HG03095 (cell line): ENCODE measurements around the gene NUP93.
"Not testable (repeated sequence)": the region's sequence is repeated elsewhere in the genome, so short reads cannot be mapped to it uniquely, and the experiment has no call there.

ENCODE experiments used
- ATAC-seq: cut with Tn5 transposase; IDR thresholded peaks from one replicate; pipeline ENCODE4 v1.9.1; 2021; ENCODE audit warnings: moderate library complexity; ENCODE audit not compliant: unreplicated experiment

Gene NUP93

DNA sequence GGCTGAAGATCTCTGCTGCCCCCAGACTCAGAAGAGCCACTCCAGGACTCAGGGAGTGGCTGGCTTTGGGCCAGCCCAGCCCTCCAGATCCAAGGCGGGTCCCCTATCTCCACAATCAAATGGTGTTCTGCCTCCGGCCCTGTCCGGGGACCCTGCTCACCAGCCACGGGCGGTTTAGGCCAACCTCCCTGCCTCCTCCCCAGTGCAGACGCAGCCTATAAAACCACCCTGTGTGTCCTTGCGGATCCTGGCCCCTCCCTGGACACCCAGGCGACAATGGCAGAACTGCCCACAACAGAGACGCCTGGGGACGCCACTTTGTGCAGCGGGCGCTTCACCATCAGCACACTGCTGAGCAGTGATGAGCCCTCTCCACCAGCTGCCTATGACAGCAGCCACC lies 135.0 kb downstream of the NUP93 start, which contains the start of gene SLC12A3:
TSS of gene SLC12A3 (plus strand) at position 248 of the 400 bp plus-strand sequence. CDS start at position 277, 29 bp downstream.
- no peak for ATAC-seq

DNA sequence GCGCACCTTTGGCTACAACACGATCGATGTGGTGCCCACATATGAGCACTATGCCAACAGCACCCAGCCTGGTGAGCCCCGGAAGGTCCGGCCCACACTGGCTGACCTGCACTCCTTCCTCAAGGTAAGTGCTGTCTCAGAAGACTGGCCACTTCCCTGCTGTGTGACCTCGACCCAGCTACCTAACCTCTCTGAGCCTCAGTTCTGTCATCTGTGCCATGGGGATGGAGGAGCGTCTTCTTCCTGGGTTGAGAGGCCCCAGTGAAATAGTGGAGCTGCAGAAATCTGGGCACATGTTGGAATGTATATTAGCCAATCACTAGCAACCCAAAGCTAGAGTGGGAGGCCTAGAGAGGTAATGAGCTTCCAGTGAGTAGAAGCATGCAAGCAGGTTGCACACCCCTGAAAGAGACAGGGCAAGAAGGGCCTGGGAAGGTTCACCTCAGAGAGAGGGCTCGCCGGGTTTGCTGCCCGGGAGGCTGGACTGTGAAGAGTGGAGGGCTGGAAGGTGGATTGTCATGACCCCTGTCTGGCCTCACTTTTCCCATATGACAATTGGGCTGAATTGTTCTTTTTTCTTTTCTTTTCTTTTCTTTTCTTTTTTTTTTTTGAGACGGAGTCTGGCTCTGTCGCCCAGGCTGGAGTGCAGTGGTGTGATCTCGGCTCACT lies 135.6 kb downstream of the NUP93 start:
- ATAC-seq, result no peak

DNA sequence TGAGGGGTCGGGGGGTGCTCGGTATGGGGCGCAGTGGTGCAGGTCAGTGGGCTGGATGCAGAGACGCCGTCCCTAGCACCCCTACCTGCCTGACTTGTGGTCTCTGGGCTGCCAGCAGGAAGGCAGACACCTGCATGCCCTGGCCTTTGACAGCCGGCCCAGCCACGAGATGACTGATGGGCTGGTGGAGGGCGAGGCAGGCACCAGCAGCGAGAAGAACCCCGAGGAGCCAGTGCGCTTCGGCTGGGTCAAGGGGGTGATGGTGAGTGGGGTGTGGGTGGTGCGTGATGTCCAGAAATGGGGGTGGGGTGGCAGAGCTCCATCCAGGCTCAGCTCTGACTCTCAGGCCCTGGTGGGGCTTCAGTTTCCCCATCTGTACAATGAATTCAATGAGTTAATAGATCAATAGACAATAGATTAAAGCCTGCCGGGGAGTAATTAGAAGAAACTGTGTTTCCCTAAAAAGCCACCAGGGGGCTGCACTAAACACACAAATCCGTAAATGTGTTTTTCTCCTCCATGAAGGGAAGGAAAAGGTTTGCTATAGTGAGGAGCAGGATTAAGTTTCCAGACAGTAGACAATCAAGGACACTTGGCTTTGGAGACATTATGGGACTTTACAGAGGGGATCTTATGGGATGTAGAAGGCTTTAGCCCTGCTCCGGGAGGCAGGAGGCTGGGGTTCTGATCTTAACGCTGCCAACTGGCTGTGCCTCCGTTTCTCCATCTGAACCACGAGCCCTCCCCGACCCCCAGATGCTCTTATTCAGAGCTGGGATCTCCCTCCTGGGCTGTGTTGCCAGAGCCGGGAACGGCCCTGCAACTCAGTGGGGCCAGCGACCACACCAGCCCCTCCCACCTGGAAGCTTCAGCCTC lies 137.3 kb downstream of the NUP93 start:
- ATAC-seq, result no peak

DNA sequence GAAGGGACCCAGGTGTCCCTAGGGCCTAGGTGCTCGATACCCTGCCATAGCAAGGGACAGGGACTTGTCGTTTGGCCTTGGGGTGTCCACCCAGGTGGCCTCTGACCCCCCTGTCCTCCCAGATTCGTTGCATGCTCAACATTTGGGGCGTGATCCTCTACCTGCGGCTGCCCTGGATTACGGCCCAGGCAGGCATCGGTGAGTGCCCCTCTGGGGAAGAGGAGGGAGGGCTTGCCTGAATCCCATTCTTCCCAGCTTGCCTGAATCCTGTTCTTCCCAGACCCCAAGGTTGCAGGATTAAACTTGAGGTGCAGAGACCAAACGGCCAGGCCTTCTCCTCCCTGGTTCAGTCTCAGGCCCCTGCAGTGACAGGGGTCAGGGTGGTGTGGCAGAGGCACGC lies 138.2 kb downstream of the NUP93 start:
- ATAC-seq, result no peak

DNA sequence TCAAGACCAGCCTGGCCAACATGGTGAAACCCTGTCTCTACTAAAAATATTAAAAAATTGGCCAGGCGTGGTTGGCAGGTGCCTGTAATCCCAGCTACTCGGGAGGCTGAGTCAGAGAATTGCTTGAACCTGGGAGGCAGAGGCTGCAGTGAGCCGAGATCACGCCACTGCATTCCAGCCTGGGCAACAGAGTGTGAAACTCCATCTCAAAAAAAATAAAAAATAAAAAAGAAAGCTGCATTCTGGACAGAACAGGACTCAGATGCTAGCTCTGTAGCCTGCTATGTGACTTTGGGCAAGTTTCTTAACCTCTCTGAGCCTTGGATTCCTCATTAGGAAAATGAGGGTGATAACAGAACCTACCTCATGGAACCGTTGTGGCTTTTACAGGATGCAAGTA lies 138.8 kb downstream of the NUP93 start:
- not testable (repeated sequence) for ATAC-seq

DNA sequence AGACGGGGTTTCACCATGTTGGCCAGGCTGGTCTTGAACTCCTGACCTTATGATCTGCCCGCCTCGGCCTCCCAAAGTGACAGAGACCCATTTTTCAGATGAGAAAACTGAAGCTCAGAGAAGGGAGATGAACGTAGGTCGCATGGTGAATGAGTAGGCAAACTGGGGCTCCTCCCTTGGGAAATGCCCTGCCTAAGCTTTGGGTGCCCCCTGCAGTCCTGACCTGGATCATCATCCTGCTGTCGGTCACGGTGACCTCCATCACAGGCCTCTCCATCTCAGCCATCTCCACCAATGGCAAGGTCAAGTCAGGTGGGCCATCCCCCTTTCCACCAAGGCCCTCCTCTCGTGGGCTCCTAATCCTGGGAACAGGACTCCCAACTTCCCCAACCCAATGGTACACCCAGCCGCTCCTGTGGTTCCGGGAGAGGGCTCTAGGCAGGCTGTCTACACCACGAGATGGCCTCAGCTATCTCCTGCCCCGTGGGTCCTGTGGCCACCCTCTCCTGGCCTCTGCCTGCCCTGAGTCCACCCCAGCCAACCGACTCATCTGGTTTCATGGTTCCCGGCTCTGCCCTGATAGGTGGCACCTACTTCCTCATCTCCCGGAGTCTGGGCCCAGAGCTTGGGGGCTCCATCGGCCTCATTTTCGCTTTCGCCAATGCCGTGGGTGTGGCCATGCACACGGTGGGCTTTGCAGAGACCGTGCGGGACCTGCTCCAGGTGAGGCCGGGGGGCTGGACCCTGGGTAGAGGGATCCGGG lies 139.8 kb downstream of the NUP93 start:
- ATAC-seq, result no peak

DNA sequence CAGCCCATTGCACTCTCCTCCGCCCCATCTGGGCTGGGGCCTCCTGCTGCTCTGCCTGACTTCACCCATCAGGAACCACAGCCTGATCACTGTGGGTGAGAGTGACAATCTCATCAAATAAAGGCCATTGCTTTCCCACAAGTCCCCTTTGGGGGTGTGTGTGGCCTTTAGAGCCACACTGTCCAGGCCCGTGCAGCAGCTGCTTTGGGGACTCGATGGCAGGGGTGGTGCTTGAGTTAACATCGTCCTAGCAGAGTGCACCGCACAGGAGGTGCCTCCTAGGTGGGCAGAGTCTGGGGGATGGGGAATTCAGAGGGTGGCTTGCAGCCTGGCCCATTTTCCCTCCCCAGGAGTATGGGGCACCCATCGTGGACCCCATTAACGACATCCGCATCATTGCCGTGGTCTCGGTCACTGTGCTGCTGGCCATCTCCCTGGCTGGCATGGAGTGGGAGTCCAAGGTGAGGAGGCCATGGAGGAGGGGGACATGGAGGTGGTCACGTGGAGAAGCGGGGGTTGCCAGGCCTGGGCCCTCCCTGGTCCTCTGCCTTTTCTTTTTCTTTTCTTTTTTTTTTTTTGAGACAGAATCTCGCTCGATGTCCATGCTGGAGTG lies 140.5 kb downstream of the NUP93 start:
- no peak for ATAC-seq

DNA sequence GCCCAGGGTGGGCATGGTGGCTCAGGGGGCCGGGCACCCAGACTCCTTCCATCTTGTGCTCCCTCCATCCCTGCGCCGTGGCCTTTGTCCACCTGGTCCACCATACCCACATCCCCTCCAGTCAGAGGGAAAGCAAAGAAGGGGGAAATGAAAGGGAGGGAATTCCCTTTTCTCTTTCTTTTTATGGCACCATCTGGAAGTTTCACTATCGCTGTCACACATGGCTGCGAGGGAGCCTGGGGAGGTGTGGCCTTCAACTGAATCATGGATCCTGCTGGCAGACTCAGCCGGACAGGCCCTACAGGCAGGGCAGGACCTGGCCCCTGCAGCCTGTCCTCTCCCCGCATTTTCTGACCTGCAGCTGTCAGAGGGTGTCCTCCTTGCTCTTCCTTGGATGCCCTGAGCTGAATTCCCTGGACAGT lies 141.3 kb downstream of the NUP93 start:
- no peak for ATAC-seq

DNA sequence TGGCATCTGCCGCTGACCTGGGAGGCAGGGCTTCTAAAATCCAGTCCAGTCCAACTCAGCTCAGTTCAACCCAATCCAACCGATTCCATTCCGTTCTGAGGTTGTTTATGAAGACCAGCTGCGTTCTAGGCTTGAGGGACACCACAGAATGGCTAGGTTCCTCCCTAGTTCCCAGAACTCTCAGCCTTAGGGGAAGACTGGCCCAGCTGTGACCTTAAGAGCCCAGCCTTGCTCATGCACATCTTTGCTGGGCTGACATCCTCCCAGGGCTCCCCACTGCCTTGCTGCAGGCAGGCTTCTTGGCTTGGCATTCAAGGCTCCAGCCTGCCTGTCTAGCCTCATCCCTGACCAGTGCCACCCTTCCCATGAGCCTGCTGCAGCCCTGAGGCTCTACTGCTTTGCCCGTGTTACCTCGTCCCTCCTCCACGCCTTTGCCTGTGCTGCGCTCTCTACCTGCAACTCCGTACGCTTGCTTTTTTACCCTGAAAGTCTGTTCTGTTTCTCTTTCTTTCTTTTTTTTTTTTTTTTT lies 143.0 kb downstream of the NUP93 start:
- no peak for ATAC-seq

DNA sequence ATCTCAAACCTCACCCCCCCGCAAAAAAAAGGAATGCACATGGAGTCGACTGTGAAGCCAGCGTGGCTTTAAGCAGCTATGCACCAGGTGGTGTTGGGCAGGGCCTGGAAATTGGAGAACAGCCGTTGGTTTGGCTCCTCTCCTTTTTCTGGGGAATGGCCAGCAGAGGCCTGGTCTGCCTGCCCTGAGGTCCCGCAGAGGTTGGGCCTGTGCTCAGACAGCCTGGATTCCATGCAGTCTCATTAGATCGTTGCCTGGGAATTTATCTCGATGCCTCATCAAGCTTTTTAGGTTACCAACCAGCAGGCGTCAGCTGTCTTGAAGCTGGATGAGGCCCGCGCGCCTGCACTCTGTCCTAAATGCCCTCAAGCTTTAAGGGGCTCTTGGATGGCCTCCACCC lies 144.9 kb downstream of the NUP93 start:
- no peak for ATAC-seq

DNA sequence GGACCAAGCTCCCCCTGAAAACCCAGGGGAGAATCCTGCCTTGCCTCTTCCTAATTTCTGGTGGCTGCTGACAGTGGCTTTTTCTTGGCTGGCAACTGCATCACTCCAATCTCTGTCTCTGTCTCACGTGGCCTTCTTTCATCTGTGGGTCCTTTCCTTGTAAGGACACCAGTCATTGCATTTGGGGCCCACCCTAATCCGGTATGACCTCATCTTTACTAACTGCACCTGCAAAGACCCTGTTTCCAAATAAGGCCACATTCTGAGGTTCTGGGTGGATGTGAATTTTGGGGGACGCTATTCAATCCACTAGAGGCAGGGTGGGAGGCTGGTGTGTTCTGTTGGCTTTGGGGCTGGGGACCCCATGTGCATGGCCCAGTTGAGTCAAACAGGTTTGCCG lies 146.1 kb downstream of the NUP93 start:
- ATAC-seq, result no peak

DNA sequence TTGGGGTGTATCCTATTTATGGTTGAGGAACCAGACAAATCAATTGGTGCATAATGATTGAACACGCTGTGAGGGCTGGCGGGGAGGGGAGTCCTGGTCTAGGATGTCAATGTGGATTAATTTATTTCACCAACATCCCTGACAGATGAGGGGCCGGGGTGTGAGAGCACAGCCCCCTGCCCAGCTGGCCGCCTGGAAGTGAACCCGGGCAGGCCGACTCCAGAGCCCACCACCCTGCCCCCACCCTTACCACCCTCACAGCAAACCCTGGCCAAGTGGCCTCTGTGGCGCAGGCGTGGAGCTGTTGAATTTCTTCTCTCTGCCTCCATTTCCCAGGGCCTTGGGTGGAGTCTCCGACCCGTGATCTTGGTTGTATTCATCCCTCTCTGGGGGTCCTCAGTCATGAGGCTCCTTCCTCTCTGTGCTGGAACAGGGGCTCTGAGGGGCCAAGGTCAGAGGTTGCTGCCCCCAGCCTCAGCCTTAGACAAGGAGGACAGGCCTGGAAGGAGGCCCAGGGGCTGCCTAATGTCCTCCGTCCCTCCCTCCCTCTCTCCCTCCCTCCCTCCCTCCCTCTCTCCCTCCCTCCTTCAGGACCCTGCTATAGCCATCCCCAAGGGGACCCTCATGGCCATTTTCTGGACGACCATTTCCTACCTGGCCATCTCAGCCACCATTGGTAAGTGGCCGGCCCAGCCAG lies 147.7 kb downstream of the NUP93 start:
- ATAC-seq, result no peak

DNA sequence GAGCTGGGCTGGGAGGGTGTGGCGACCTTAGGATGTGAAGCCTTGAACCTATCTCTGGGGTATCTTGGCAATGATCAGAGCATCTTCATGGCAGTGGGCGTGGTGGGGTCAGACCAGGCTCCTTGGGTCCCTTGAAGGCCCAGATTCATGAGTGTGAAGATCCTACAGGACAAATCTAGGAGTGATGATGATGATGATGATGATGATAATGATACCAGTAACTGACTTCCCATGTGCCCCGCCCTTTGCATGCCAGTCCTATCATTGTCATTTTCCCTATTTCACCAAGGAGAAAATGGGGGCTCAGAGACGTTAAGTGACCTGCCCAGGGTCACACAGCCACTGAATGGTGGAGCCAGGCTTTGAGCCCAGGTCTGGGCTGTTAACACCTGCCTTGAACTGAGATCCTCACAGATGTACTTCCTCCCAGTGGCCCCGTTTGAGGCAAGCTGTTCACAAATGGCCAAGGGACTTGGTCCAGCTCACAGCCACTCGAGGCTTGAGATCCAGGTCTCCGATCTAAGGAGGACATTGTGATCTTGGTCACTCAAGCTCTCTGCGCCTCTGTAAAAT lies 148.4 kb downstream of the NUP93 start:
- no peak for ATAC-seq

DNA sequence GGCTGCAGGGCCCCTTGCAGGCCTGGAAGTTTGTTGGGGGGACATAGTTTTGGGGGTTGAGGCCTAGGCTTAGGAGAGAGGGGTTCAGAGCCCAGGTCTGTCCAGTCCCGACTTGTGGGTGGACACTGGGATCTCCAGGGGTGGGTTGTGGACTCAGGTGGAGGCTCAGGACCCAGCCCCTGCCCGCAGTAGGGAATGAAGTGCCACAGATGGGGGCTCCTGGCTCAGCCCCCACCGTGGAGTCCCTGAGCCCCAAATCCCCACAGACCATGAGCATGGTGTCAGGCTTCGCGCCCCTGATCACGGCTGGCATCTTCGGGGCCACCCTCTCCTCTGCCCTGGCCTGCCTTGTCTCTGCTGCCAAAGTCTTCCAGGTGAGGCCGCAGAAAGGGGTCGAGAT lies 149.3 kb downstream of the NUP93 start:
- no peak for ATAC-seq

DNA sequence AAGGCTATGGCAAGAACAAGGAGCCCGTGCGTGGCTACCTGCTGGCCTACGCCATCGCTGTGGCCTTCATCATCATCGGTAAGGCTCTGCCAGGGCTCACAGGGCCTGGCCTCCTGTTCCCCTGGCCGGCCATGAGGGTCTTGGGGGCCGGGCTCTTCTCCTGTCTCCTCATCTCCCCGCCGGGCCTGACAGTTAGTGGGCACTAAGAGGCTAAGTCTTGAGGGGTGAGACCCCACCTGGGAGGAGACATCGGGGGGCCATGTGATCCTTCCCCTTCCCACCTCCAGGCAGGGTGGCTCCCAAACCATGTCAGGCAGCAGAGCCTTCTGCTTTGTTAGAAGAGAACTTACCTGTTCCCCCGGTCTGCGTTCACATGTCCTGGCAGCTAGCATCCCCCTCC lies 150.2 kb downstream of the NUP93 start:
- no peak for ATAC-seq

DNA sequence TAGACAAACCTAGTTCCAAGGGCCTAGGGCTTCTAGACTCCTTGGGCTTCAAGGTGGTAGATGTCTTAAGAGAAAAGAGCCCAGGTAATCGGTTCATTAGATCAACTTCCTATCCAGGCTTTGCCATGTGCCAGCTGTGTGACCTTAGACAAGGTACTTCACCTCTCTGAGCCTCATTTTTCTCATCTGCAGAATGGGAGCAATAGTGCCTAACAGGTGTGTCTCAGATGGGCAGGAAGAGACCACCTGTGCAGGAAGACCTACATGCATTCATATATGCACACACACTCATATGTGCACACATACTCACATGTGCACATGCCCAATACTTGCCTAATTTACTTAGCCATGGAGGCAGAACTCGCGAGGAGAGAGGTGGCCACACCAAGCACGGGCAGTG lies 150.8 kb downstream of the NUP93 start:
- ATAC-seq, result no peak

DNA sequence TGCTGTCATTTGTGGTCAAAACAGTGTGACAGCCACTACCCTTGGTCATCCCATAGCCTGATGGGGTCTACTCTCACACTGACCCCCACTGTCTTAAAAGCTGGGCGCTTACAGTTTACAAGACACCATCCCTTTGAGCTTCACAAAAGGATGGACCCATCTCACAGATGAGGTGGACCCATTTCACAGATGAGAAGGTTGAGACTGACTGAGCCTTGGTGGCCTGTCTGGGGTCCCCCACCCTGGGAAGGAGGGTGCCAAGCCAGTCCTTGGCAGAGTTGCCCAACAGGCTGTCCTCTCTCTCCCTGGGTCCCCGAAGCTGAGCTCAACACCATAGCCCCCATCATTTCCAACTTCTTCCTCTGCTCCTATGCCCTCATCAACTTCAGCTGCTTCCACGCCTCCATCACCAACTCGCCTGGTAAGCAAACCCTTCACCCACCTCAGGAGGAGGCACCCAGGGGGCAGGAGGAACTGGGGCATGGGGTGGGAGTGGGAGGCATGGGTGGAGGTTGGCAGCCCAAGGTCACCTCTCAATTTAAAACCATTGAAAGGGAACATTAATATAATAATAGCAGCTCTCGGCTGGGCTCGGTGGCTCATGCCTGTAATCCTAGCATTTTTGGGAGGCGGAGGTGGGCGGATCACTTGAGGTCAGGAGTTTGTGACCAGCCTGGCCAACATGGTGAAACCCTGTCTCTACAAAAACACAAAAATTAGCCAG lies 152.3 kb downstream of the NUP93 start:
- no peak for ATAC-seq

DNA sequence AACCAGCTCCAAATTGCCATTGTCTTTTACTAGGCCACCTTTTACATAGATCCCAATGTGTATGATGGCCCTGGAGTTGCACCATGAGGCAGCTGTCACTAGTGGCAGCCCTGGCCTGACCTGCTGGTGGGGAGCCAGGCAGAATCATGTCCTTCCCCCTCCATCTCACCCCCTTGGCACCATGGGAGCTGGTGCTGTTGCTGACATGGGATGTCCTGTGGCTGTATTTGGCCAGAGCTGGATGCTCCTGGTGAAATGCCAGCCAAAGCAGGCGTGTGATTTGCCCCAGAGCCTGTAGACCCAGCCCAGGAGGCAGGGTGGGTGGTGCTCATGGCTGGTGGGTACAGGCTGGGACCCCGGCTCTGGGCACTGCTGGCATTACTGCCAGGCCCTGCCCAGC lies 153.7 kb downstream of the NUP93 start:
- no peak for ATAC-seq

DNA sequence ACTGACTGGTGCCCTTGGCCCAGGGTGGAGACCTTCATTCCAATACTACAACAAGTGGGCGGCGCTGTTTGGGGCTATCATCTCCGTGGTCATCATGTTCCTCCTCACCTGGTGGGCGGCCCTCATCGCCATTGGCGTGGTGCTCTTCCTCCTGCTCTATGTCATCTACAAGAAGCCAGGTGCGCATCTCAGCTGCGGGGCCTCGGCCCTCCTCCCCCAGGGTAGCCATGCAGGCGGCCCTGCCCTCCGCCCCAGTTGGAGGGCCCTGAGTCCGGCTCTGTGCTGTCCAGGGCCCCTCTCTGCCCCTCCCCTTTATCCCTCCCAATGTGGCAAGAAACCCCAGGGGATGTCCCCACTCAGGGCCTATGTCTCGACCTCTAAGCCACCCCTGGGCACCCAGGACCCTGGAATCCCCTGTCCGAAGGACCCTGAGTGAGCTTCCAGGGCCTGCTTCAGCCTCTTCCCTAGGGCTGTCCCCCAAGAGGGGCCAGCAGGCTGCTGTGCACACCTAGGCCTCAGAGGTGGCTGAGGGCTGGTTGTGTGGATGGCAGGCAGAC lies 154.2 kb downstream of the NUP93 start:
- no peak for ATAC-seq
